GM19023 (cell line): ENCODE data around the gene VAX1.

ENCODE experiments used
- ATAC-seq: cut with Tn5 transposase; IDR thresholded peaks from one replicate; pipeline ENCODE4 v1.9.1; 2021; ENCODE audit warnings: mild to moderate bottlenecking, moderate library complexity; ENCODE audit not compliant: unreplicated experiment

The VAX1 gene

GRCh38 chr10:117164592-117165537 is 26.8 kb upstream of the VAX1 start:
- no peak for ATAC-seq

GRCh38 chr10:117163954-117164548 is 26.0 kb upstream of the VAX1 start:
- ATAC-seq, result no peak

GRCh38 chr10:117163061-117163953 is 25.2 kb upstream of the VAX1 start:
- no peak for ATAC-seq

GRCh38 chr10:117162093-117163060 is 24.3 kb upstream of the VAX1 start:
- no peak for ATAC-seq

- ATAC-seq, result no peak
Observed at GRCh38 chr10:117161386-117162033, 23.4 kb upstream of the VAX1 start.

GRCh38 chr10:117160567-117160966 is 22.5 kb upstream of the VAX1 start:
- ATAC-seq, result no peak

- no peak for ATAC-seq
Observed at GRCh38 chr10:117159390-117159789, 21.3 kb upstream of the VAX1 start.

GRCh38 chr10:117158297-117158696 is 20.2 kb upstream of the VAX1 start:
- no peak for ATAC-seq

- no peak for ATAC-seq
Observed at GRCh38 chr10:117152668-117153067, 14.6 kb upstream of the VAX1 start.

GRCh38 chr10:117148284-117148683 is 10.2 kb upstream of the VAX1 start:
- ATAC-seq, result no peak

- ATAC-seq, result no peak
Observed at GRCh38 chr10:117145019-117145418, 6.9 kb upstream of the VAX1 start.

GRCh38 chr10:117143103-117143823 is 5.2 kb upstream of the VAX1 start:
- no peak for ATAC-seq

- no peak for ATAC-seq
Observed at GRCh38 chr10:117140525-117140902, 2.4 kb upstream of the VAX1 start.

GRCh38 chr10:117139581-117140524 is 1.8 kb upstream of the VAX1 start:
- ATAC-seq, result no peak

- ATAC-seq, result no peak
Observed at GRCh38 chr10:117138838-117139580, 939 bp upstream of the VAX1 start.

- ATAC-seq, result no peak
Observed at GRCh38 chr10:117137031-117137910, 799 bp downstream of the VAX1 start.
